GM12892 (cell line): ENCODE measurements around the gene NVL.

ENCODE experiments used
- POLR2A ChIP-seq: IDR thresholded peaks from 2 replicates; pipeline ENCODE4 v1.6.1; 2011; ENCODE audit warnings: low read depth, low read length, control low read depth
- TAF1 ChIP-seq: IDR thresholded peaks from 2 replicates; pipeline ENCODE4 v1.6.1; 2011; ENCODE audit warnings: low read depth, mild to moderate bottlenecking, control low read depth, low read length, borderline replicate concordance

DNA sequence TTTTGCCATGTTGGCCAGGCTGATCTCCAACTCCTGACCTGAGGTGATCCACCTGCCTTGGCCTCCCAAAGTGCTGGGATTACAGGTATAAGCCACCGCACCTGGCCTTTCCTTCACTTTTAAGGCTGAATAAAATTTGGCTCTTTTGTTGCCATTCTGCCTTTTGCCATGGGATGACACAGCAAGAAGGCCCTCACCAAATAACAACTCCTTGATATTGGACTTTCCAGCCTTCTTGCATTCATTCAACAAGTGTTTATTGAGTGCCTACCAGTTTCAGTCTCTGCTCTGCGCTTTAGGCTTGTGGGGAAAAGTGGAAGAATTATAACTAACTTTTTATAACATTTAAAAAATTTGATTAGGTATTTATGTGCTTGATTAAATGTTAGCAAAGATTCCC is 1.9 kb upstream of the NVL start:
- TF ChIP-seq TAF1 (no peak), POLR2A (no peak)
